HG03060 (cell line): ENCODE results near the gene THBS1.

ENCODE experiments used
- ATAC-seq: cut with Tn5 transposase; IDR thresholded peaks from one replicate; pipeline ENCODE4 v1.9.1; 2021; ENCODE audit warnings: low read depth, moderate number of reproducible peaks; ENCODE audit not compliant: unreplicated experiment

The THBS1 gene

DNA sequence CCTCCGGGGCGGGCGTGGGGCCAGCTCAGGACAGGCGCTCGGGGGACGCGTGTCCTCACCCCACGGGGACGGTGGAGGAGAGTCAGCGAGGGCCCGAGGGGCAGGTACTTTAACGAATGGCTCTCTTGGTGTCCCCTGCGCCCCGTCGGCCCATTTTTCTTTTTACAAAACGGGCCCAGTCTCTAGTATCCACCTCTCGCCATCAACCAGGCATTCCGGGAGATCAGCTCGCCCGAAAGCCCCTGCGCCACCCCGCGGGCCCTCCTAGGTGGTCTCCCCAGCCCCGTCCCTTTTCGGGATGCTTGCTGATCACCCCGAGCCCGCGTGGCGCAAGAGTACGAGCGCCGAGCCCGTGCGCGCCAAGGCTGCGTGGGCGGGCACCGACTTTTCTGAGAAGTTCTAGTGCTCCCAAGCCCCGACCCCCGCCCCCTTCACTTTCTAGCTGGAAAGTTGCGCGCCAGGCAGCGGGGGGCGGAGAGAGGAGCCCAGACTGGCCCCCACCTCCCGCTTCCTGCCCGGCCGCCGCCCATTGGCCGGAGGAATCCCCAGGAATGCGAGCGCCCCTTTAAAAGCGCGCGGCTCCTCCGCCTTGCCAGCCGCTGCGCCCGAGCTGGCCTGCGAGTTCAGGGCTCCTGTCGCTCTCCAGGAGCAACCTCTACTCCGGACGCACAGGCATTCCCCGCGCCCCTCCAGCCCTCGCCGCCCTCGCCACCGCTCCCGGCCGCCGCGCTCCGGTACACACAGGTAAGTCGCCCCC is at the start of gene THBS1:
Gene THBS1 (plus strand): TSS at position 595 of the 757 bp plus-strand sequence. CDS start 779 bp downstream, outside the sequence.
- ATAC-seq, result no peak

DNA sequence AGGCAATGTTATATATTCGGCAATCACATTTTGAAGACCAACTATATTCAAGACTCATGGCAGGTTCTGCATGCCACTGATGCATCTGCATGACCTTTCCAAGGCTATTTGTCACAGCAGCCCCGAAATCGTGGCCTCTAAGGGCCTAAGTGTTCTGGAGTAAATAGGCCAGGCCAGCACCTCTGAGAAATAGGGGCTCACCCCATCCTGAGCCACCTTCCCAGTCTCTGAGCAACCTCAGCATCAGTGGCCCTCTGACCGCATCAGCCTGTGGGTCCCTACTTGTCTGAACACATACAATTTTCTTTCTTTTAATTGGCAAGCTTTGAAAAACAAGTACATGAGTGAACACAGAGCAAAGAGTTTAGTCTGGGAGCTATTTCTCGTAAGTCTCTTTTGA is 45.9 kb upstream of the THBS1 start:
- ATAC-seq, result no peak

- ATAC-seq, result no peak
These were observed 45.4 kb upstream of the THBS1 start for GRCh38 chr15:39535466-39535865.

DNA sequence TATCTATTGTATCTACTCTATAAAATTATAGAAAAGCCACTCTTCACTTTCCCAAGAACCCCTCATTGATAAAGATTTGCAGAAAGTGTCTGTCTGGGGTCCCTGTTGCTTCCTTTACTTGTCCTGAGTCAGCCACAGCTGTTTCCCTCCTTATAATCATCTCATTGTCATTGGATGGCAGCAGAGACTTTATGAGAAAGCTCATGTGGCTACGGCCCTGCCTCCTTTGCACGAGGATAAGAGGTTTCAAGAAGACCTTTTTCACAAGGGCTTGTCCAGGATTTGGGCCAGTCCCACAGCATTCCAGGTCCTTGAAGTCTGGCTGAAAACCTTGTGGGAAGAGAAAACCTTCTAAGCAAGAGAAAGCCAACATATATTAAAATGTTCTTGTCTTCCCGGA is 41.9 kb upstream of the THBS1 start:
- ATAC-seq, result no peak

- no peak for ATAC-seq
These were observed 41.4 kb upstream of the THBS1 start for GRCh38 chr15:39539466-39539865.

- no peak for ATAC-seq
These were observed 40.8 kb upstream of the THBS1 start for GRCh38 chr15:39539973-39540558.

GRCh38 chr15:39542385-39543065 is 38.4 kb upstream of the THBS1 start:
- no peak for ATAC-seq

DNA sequence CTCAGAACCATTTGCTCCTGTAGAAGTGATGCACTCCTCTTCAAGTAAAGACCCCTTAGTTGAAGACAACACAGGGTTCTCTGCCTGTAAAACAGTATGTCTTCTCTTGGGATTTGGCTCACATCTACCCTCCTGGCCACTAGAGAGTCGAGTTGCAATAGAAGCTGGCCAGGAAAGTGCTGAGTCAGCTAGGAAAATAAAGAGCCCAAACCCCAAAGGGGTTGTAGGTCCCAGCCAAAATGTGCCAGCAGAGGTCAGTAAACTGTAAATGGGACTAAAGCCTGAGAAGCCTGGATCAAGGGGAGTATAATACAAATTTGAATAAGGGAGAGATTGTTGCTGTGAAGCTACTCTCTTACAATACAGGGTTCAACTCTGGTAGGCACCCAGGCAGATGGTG is 37.2 kb upstream of the THBS1 start:
- no peak for ATAC-seq

- no peak for ATAC-seq
These were observed 34.0 kb upstream of the THBS1 start for GRCh38 chr15:39546842-39547241.

- no peak for ATAC-seq
These were observed 32.3 kb upstream of the THBS1 start for GRCh38 chr15:39548561-39548960.

GRCh38 chr15:39549912-39550311 is 31.0 kb upstream of the THBS1 start:
- ATAC-seq, result no peak

DNA sequence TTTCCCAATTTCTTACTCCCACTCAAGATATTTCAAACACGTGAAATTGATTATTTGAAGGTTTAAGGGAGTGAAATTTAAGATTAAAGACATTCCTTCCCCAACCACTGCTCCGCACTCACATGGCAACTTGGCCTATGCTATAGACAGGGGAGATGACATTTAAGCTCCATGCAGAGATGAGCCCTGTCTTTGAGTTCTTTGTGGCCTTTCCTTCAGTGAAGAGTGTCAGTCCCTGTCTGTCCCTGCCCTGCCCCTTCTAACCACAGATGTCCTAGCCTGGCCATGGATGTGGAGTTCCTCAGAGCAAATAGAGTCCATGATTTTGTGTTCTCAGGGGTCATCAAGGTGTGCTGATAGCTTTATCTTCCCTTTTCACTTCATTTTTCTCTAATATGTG is 29.4 kb upstream of the THBS1 start:
- ATAC-seq, result no peak

- no peak for ATAC-seq
These were observed 28.3 kb upstream of the THBS1 start for GRCh38 chr15:39552556-39552955.

GRCh38 chr15:39553947-39554693 is 26.8 kb upstream of the THBS1 start:
- no peak for ATAC-seq

DNA sequence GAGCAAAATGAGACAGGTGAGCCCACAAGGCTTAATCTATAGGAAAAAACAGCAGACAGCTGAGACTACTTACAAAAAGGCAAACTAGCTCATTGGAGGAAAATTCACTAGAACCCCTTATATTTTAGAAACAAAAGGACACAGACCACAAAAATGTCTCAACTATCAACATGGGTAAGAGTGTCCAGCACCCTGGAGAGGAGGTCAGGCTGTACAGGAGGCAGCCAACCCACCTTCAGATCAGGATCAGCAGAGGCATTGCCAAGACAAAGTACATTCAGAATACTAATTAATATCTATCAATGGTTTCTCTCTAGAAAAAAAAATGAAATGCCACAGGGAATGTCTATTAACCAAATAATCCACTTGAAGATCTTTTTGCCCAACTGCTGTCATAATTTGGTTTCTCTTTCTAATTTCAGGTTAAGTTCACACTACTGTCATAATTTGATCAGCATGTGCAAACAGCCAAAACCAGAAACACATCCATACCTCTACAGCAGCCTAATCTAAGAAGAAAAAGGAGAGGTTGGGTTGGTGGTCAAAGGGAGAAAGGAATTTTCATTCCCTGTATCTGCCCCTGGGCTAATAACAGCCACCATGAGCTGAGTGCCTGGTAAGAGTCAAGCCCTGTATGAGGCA is 26.0 kb upstream of the THBS1 start:
- no peak for ATAC-seq

DNA sequence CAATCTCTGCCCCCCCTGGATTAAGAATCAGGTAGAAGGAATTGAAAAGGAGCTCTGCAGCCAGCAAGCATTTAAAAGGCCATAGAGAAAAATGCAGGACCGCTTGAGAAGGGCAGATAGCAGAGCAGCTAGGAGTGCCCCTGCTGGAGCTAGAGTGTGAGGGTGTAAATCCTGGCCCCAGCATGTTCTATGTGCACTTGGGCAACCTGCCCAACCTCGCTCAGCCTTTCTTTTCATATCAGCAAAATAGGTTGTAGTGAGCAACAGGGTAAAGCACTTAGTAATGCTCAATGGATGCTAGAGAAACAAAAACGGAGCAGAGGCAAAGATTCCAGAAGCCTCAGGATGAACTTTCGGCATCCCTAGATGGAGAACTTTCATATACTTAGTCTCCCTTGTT is 25.0 kb upstream of the THBS1 start:
- ATAC-seq, result no peak

DNA sequence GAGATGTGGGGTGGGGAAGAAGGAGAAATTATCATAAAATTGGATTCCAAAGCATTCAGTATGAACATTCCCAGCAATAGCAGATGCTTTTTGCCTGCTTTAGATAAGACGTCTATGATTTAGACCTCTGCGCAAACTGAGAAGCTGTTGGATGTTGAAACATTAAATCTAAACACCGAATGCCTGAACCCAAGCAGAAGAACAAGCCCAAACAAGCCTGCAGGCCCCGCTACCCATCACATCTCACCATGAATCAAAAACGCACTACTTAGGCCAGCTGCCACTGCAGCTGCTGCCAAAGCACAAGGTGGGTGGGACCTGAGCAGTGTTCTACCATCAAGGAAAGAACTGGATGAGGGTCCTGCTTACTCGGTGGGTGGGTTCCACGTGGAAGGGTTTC is 24.4 kb upstream of the THBS1 start:
- ATAC-seq, result no peak

DNA sequence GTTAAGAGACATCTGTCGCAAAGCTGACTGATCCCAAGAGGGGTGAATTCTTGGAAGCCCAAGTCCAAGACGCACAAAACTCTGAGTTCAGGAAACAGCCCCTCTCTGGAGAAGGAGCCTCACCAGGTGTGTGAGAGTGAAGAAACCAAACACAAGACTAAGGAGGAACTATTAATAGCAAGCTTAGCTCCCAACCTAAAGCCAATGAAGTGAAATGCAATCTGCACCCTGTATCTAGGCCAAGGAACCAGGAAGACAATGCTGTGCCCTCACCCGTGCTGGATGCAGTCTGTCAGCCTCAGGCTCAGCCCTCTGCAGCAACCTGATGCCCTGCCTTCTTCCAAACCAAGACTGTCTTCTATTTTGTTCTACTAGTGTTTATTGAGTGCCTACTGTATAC is 22.5 kb upstream of the THBS1 start:
- ATAC-seq, result no peak

GRCh38 chr15:39564972-39565665 is 15.8 kb upstream of the THBS1 start:
- ATAC-seq, result no peak

- ATAC-seq, result no peak
These were observed 15.0 kb upstream of the THBS1 start for GRCh38 chr15:39565851-39566250.
